H1 (cell line): ENCODE data around the gene MRPL1. TPM values are rescaled to one million over a fixed set of nuclear protein-coding genes. Genes with fewer than 3 reads are reported as not detected.

Source experiments
- CBX8 ChIP-seq: fragments of 300-800, 300-1000 bp; sonication (generic); IDR thresholded peaks from 2 replicates; pipeline ENCODE4 v1.7.1; 2016; ENCODE audit warnings: low read depth, low read length, borderline replicate concordance
- CEBPB ChIP-seq: IDR thresholded peaks from 2 replicates; pipeline ENCODE4 v1.6.1; 2012; ENCODE audit warnings: low read depth, low read length
- EGR1 ChIP-seq: IDR thresholded peaks from 2 replicates; pipeline ENCODE4 v1.6.1; 2011; ENCODE audit warnings: low read depth, low read length, borderline replicate concordance
- GABPA ChIP-seq: IDR thresholded peaks from 2 replicates; pipeline ENCODE4 v1.6.1; 2011; ENCODE audit warnings: mild to moderate bottlenecking, low read length, moderate library complexity, borderline replicate concordance; ENCODE audit not compliant: insufficient read depth
- GTF2F1 ChIP-seq: IDR thresholded peaks from 2 replicates; pipeline ENCODE4 v1.6.1; 2012; ENCODE audit warnings: low read depth, low read length, improper control_type of control experiment, borderline replicate concordance
- RNF2 ChIP-seq: fragments of 200-900, 300-1000 bp; sonication (generic); IDR thresholded peaks from 2 replicates; pipeline ENCODE4 v1.7.1; 2016; ENCODE audit warnings: borderline replicate concordance, low read depth, mild to moderate bottlenecking, antibody characterized with exemption, low read length; ENCODE audit not compliant: poor library complexity, severe bottlenecking; ENCODE audit errors: missing control alignments
- TAF1 ChIP-seq: IDR thresholded peaks from 2 replicates; pipeline ENCODE4 v1.6.1; 2011; ENCODE audit warnings: mild to moderate bottlenecking, low read depth, low read length
- polyA plus RNA-seq, 7 experiments: library from polyadenylated mRNA; depleted of rRNA in 3 of 7; stranded (reverse) in 5 of 7; unstranded in 2 of 7; fragments of >200 nt in 5 of 7; fragments of 200-250 nt in 2 of 7; gene quantifications; 1 replicate in 5 of 7; 2 replicates in 1 of 7; 4 replicates in 1 of 7; pipeline versions ENCODE4 v1.2.1 to v1.2.3, GENCODE V29; 2011 to 2013; ENCODE audit warnings: missing spikeins in 2 of 7, mixed read lengths in 2 of 7
- total RNA-seq: library from RNA; stranded (reverse); fragmentation: NEBNext Ultra II Directional; extraction: Animal tissue kit (Norgen Biotek cat#: 25700); gene quantifications from 2 replicates; pipeline ENCODE4 v1.2.1, GENCODE V29; 2021
- TF ChIP-seq, protein P1 (sequence below): fragments of 300-600 bp; sonication (generic); IDR thresholded peaks from 2 replicates; pipeline ENCODE4 v1.7.1; 2012; ENCODE audit warnings: low read length, moderate library complexity, mild to moderate bottlenecking, inconsistent platforms; ENCODE audit not compliant: insufficient replicate concordance

MRPL1 gene
- total and polyA plus RNA-seq, 2 of the 8 experiments (the other 6 are each of a cell fraction or from before 2014, with no cell fraction given), result 9.6 to 37.0 TPM

DNA sequence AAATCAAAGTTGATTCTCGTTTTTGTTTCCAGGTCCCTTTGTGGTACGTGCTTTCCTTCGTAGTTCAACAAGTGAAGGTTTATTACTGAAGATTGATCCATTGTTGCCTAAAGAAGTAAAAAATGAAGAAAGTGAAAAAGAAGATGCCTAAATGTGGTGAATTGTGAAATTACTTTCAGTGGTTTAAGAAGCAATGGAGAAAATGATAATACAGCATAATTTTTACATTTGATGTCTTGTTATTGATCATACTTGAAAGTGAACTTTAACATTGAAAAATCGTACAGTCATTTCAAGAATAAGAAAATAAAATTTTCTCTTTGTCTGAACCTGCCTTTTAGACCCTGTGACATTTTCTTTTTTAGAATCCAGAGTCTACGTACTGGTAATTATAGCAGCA is 89.8 kb downstream of the MRPL1 start (continued):
- TF ChIP-seq, protein P1, sequence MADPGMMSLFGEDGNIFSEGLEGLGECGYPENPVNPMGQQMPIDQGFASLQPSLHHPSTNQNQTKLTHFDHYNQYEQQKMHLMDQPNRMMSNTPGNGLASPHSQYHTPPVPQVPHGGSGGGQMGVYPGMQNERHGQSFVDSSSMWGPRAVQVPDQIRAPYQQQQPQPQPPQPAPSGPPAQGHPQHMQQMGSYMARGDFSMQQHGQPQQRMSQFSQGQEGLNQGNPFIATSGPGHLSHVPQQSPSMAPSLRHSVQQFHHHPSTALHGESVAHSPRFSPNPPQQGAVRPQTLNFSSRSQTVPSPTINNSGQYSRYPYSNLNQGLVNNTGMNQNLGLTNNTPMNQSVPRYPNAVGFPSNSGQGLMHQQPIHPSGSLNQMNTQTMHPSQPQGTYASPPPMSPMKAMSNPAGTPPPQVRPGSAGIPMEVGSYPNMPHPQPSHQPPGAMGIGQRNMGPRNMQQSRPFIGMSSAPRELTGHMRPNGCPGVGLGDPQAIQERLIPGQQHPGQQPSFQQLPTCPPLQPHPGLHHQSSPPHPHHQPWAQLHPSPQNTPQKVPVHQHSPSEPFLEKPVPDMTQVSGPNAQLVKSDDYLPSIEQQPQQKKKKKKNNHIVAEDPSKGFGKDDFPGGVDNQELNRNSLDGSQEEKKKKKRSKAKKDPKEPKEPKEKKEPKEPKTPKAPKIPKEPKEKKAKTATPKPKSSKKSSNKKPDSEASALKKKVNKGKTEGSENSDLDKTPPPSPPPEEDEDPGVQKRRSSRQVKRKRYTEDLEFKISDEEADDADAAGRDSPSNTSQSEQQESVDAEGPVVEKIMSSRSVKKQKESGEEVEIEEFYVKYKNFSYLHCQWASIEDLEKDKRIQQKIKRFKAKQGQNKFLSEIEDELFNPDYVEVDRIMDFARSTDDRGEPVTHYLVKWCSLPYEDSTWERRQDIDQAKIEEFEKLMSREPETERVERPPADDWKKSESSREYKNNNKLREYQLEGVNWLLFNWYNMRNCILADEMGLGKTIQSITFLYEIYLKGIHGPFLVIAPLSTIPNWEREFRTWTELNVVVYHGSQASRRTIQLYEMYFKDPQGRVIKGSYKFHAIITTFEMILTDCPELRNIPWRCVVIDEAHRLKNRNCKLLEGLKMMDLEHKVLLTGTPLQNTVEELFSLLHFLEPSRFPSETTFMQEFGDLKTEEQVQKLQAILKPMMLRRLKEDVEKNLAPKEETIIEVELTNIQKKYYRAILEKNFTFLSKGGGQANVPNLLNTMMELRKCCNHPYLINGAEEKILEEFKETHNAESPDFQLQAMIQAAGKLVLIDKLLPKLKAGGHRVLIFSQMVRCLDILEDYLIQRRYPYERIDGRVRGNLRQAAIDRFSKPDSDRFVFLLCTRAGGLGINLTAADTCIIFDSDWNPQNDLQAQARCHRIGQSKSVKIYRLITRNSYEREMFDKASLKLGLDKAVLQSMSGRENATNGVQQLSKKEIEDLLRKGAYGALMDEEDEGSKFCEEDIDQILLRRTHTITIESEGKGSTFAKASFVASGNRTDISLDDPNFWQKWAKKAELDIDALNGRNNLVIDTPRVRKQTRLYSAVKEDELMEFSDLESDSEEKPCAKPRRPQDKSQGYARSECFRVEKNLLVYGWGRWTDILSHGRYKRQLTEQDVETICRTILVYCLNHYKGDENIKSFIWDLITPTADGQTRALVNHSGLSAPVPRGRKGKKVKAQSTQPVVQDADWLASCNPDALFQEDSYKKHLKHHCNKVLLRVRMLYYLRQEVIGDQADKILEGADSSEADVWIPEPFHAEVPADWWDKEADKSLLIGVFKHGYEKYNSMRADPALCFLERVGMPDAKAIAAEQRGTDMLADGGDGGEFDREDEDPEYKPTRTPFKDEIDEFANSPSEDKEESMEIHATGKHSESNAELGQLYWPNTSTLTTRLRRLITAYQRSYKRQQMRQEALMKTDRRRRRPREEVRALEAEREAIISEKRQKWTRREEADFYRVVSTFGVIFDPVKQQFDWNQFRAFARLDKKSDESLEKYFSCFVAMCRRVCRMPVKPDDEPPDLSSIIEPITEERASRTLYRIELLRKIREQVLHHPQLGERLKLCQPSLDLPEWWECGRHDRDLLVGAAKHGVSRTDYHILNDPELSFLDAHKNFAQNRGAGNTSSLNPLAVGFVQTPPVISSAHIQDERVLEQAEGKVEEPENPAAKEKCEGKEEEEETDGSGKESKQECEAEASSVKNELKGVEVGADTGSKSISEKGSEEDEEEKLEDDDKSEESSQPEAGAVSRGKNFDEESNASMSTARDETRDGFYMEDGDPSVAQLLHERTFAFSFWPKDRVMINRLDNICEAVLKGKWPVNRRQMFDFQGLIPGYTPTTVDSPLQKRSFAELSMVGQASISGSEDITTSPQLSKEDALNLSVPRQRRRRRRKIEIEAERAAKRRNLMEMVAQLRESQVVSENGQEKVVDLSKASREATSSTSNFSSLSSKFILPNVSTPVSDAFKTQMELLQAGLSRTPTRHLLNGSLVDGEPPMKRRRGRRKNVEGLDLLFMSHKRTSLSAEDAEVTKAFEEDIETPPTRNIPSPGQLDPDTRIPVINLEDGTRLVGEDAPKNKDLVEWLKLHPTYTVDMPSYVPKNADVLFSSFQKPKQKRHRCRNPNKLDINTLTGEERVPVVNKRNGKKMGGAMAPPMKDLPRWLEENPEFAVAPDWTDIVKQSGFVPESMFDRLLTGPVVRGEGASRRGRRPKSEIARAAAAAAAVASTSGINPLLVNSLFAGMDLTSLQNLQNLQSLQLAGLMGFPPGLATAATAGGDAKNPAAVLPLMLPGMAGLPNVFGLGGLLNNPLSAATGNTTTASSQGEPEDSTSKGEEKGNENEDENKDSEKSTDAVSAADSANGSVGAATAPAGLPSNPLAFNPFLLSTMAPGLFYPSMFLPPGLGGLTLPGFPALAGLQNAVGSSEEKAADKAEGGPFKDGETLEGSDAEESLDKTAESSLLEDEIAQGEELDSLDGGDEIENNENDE, result no peak
- TF ChIP-seq GTF2F1 (no peak), CBX8 (no peak), RNF2 (no peak), TAF1 (no peak), EGR1 (no peak), CEBPB (no peak), GABPA (no peak)
